Hair follicular keratinocyte (primary cell): ENCODE data around the gene ITGB7. TPM values are rescaled to one million over a fixed set of nuclear protein-coding genes. Genes with fewer than 3 reads are reported as not detected.

ENCODE experiments used
- total RNA-seq: library from RNA; depleted of rRNA; stranded (reverse); fragments of >200 nt; gene quantifications from 2 replicates; pipeline ENCODE4 v1.2.3, GENCODE V29; 2015

ITGB7 gene
- 0.04 and 1.6 TPM in 2 replicates for total RNA-seq

DNA sequence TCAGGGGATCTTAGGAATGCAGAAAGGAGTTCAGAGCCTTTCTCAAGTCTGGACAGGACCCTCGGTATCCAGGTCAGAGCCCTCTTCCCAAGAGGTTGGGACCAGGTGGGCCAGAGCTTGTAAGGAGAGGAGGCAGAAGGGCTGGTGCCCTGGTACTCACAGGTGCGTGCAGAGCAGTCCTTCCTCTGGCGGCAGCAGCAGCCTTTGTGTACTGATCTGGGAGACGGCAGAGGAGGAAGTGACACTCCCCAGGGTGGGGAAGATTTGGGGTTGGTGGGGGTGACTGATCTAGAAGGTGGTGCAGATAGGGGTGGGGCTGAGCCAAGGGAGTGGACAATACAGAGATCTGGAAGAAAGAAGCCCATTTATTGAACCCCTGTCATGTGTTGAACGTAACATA is at the start of gene ITGB7:
ITGB7 (minus strand) TSS at position 210 of the 400 bp plus-strand sequence. CDS start 6,808 bp downstream, outside the sequence.

GRCh38 chr12:53231921-53232645 is 25.0 kb upstream of the ITGB7 start, which contains the start of gene RARG:
Gene RARG (minus strand): TSS chr12:53232209. CDS start chr12:53227545, 4,664 bp downstream.

DNA sequence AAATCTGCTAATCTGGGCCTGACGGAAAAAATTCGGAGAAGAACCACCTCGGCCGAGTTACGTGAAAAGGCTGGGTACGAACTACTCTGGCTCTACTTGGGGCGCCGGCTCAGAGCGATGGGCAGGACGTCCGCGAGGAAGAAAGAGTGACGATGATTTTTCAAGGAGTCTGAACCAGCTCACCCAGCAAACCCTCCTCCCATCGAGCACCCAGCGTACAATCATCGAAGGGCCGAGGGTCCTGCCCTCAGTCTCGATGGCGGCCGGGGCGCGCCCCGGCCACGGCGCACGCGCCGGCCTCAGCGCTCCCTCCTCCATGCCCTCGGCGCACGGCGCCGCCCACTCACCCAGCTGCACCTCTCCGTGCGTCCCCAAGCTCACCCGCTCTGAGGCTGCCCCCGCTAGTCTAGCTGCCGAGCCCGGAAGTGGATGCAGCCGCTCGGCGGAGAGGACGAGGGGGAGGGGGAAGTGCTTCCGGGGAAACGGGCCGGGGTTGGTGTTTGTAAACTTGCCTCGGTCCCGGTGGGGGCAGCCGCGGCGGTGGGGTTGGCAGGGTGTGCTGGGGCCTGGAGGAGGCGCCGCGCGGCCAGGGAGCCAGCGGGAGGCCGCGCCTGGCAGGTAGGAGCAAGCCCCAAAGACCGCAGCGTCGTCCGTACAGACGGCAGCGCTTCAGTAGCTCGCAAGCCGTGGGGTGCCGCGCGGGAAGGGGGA is 26.7 kb downstream of the ITGB7 start, which contains the start of the genes CSAD and ZNF740:
CSAD (minus strand) TSS at position 706 of the 711 bp plus-strand sequence. CDS start 7,455 bp downstream, outside the sequence.
ZNF740 (plus strand) TSS at position 503 of the 711 bp plus-strand sequence. CDS start 1,262 bp downstream, outside the sequence.

Other genes starting within 250 kb of the ITGB7 start
- gene EIF4B, start 200.8 kb downstream of the ITGB7 start, total RNA-seq, result 424 and 580 TPM in 2 replicates
- gene TNS2, start 157.2 kb downstream of the ITGB7 start, total RNA-seq, result 3.0 and 3.9 TPM in 2 replicates
- 40.6 and 40.7 TPM in 2 replicates for gene SPRYD3, start 127.9 kb downstream of the ITGB7 start, total RNA-seq
- gene IGFBP6, start 109.6 kb downstream of the ITGB7 start, total RNA-seq, result 93.5 and 128 TPM in 2 replicates
- gene SOAT2, start 103.8 kb downstream of the ITGB7 start, total RNA-seq, result not detected in 2 replicates
- gene ZNF740, start 26.5 kb downstream of the ITGB7 start, total RNA-seq, result 3.8 and 8.4 TPM in 2 replicates
- gene CSAD, start 26.3 kb downstream of the ITGB7 start, total RNA-seq, result 1.4 and 4.5 TPM in 2 replicates
- gene RARG, start 25.0 kb upstream of the ITGB7 start, total RNA-seq, result 32.6 and 46.6 TPM in 2 replicates
- gene ESPL1, start 61.0 kb upstream of the ITGB7 start, total RNA-seq, result 7.3 and 15.2 TPM in 2 replicates
- 366 and 370 TPM in 2 replicates for gene PFDN5, start 88.3 kb upstream of the ITGB7 start, total RNA-seq
- 57.2 and 61.8 TPM in 2 replicates for gene MYG1, start 92.4 kb upstream of the ITGB7 start, total RNA-seq
- 44.7 and 75.2 TPM in 2 replicates for gene AAAS, start 114.4 kb upstream of the ITGB7 start, total RNA-seq
- not detected in 2 replicates for gene SP7, start 129.1 kb upstream of the ITGB7 start, total RNA-seq
- gene SP1, start 172.9 kb upstream of the ITGB7 start, total RNA-seq, result 27.3 and 31.1 TPM in 2 replicates
- gene AMHR2, start 216.6 kb upstream of the ITGB7 start, total RNA-seq, result not detected in 2 replicates
- 80.1 and 93.2 TPM in 2 replicates for gene PRR13, start 234.5 kb upstream of the ITGB7 start, total RNA-seq
- 155 and 169 TPM in 2 replicates for gene PCBP2, start 244.9 kb upstream of the ITGB7 start, total RNA-seq